ENCODE data around the gene GTF2I.
"Not testable (repeated sequence)": the region's sequence is repeated elsewhere in the genome, so short reads cannot be mapped to it uniquely, and the experiment has no call there.

The GTF2I gene

GRCh38 chr7:74798644-74799043, 141.1 kb downstream of the GTF2I start:
- H3K27ac ChIP-seq; H3K36me3 ChIP-seq (replicated peaks); H3K27me3 ChIP-seq (replicated peaks); H3K4me3 ChIP-seq (ENCODE audit: low read depth, low read length); in situ Hi-C loops (cut with HindIII; ENCODE audit: low pct_ligation_motif_present, low sequenced_read_pairs): not testable (repeated sequence)
- DNase-seq: peak; percentile 21
